IMR-90 (cell line): Measurements from ENCODE around the gene ATG10. TPM values are rescaled to one million over a fixed set of nuclear protein-coding genes. Genes with fewer than 3 reads are reported as not detected.
"Not testable (repeated sequence)": the region's sequence is repeated elsewhere in the genome, so short reads cannot be mapped to it uniquely, and the experiment has no call there.

ENCODE experiments used
- ATAC-seq: fragments of 200-7000 bp; cut with Tn5 transposase; 2 replicates; pipeline ENCODE4 v1.9.1; 2020; ENCODE audit warnings: low read depth, mild to moderate bottlenecking, moderate library complexity
- BruUV-seq: library from RNA; stranded (reverse); fragments of 400-500 nt; replicated peaks from 2 replicates; lab custom pipeline; 2021; lab: Mats Ljungman, UMichigan
- CTCF ChIA-PET: fragments of 300-600 bp; formaldehyde crosslinking; extraction: SDS; loops from one replicate; lab custom pipeline; 2021; ENCODE audit warnings: antibody characterized with exemption; lab: Yijun Ruan, JAX
- POLR2A ChIA-PET: fragments of 300-600 bp; sonication (Branson Sonifier 250); formaldehyde crosslinking; loops from one replicate; lab custom pipeline; 2022; ENCODE audit warnings: antibody characterized with exemption; ENCODE audit not compliant: unreplicated experiment; lab: Charles Lee
- DNase-seq: peaks from one replicate; pipeline ENCODE4 v3.0.0; 2013
- H2AFZ ChIP-seq: replicated peaks from 2 replicates; pipeline ENCODE3; 2013; ENCODE audit warnings: low read length, mild to moderate bottlenecking; ENCODE audit not compliant: poor library complexity
- H2AK5ac ChIP-seq: 2 replicates; pipeline ENCODE4 v1.6.1; 2013; ENCODE audit warnings: low read depth, low read length, inconsistent platforms
- H2AK9ac ChIP-seq: replicated peaks from 2 replicates; pipeline ENCODE3; 2013; ENCODE audit warnings: mild to moderate bottlenecking, low read depth, low read length, moderate library complexity; ENCODE audit not compliant: poor library complexity
- H2BK120ac ChIP-seq: 2 replicates; pipeline ENCODE4 v1.6.1; 2013; ENCODE audit warnings: low read depth, low read length, inconsistent platforms
- H2BK15ac ChIP-seq: 3 replicates; pipeline ENCODE4 v1.6.1; 2013; ENCODE audit warnings: low read depth, low read length, inconsistent platforms
- H2BK20ac ChIP-seq: 2 replicates; pipeline ENCODE4 v1.6.1; 2013; ENCODE audit warnings: low read depth, mild to moderate bottlenecking, inconsistent platforms, low read length, moderate library complexity
- H2BK5ac ChIP-seq: 2 replicates; pipeline ENCODE4 v1.6.1; 2013; ENCODE audit warnings: mild to moderate bottlenecking, low read depth, low read length, inconsistent platforms; ENCODE audit not compliant: poor library complexity, severe bottlenecking
- H3K14ac ChIP-seq: replicated peaks from 2 replicates; pipeline ENCODE4 v1.6.1; 2013; ENCODE audit warnings: low read depth, low read length, inconsistent platforms
- H3K18ac ChIP-seq: 2 replicates; pipeline ENCODE4 v1.6.1; 2013; ENCODE audit warnings: low read depth, low read length, control low read depth
- H3K23ac ChIP-seq: 2 replicates; pipeline ENCODE4 v1.6.1; 2013; ENCODE audit warnings: low read depth, low read length, inconsistent platforms
- H3K27ac ChIP-seq: 2 replicates; pipeline ENCODE4 v1.5.1; 2013; ENCODE audit warnings: mild to moderate bottlenecking, control low read depth, low read length; ENCODE audit not compliant: insufficient read depth
- H3K27me3 ChIP-seq: 2 replicates; pipeline ENCODE4 v1.6.1; 2013; ENCODE audit warnings: low read length; ENCODE audit not compliant: control insufficient read depth, insufficient read depth
- H3K36me3 ChIP-seq: 2 replicates; pipeline ENCODE4 v1.6.1; 2013; ENCODE audit warnings: low read length, mixed read lengths; ENCODE audit not compliant: control insufficient read depth, insufficient read depth
- H3K4ac ChIP-seq: 2 replicates; pipeline ENCODE4 v1.6.1; 2013; ENCODE audit warnings: low read depth, low read length, inconsistent platforms
- H3K4me1 ChIP-seq: 2 replicates; pipeline ENCODE4 v1.6.1; 2013; ENCODE audit warnings: low read length, mixed read lengths; ENCODE audit not compliant: control insufficient read depth, insufficient read depth
- H3K4me2 ChIP-seq: 2 replicates; pipeline ENCODE4 v1.6.1; 2013; ENCODE audit warnings: low read depth, mild to moderate bottlenecking, control low read depth, low read length, moderate library complexity
- H3K4me3 ChIP-seq: 2 replicates; pipeline ENCODE4 v1.5.1; 2013; ENCODE audit warnings: low read depth, mild to moderate bottlenecking, control low read depth, low read length, moderate library complexity; ENCODE audit not compliant: insufficient read depth
- H3K56ac ChIP-seq: 2 replicates; pipeline ENCODE4 v1.6.1; 2013; ENCODE audit warnings: low read length, inconsistent platforms; ENCODE audit not compliant: insufficient read depth; ENCODE audit errors: extremely low read depth
- H3K79me1 ChIP-seq, 2 experiments: 2 replicates each; pipeline ENCODE4 v1.6.1; 2013; ENCODE audit warnings: low read length in 2 of 2, inconsistent platforms in 1 of 2, low read depth in 1 of 2
- H3K9ac ChIP-seq: 2 replicates; pipeline ENCODE4 v1.6.1; 2013; ENCODE audit warnings: low read depth, low read length, control low read depth
- H3K9me1 ChIP-seq: 2 replicates; pipeline ENCODE4 v1.6.1; 2013; ENCODE audit warnings: low read length, inconsistent platforms; ENCODE audit not compliant: insufficient read depth
- H3K9me3 ChIP-seq: 2 replicates; pipeline ENCODE4 v1.6.1; 2013; ENCODE audit warnings: low read length; ENCODE audit not compliant: control insufficient read depth, insufficient read depth
- H4K20me1 ChIP-seq: 2 replicates; pipeline ENCODE4 v1.6.1; 2013; ENCODE audit warnings: low read length, inconsistent platforms; ENCODE audit not compliant: insufficient read depth
- H4K5ac ChIP-seq: 2 replicates; pipeline ENCODE4 v1.6.1; 2013; ENCODE audit warnings: mild to moderate bottlenecking, low read depth, low read length, control low read depth
- H4K8ac ChIP-seq, 2 experiments: 2 replicates each; pipeline ENCODE4 v1.6.1; 2013; ENCODE audit warnings: low read depth in 2 of 2, low read length in 2 of 2, control low read depth in 1 of 2, inconsistent platforms in 1 of 2
- H4K91ac ChIP-seq: 2 replicates; pipeline ENCODE4 v1.6.1; 2013; ENCODE audit warnings: low read depth, low read length, inconsistent platforms; ENCODE audit not compliant: insufficient read depth
- WGBS, 2 experiments: methylation state at CpG; one replicate each; pipeline versions ENCODE4 v1.1.5 to v1.1.7; 2013; ENCODE audit warnings: missing lambda C conversion rate in 2 of 2; ENCODE audit not compliant: insufficient read length in 1 of 2; ENCODE audit errors: extremely low coverage in 2 of 2; 5-methylcytosine and 5-hydroxymethylcytosine counted together
- dilution Hi-C: fragments of 300-500 bp; cut with HindIII; formaldehyde crosslinking; loops from one replicate; pipeline ENCODE4 v1.14.3; 2018; ENCODE audit warnings: low sequenced_read_pairs; ENCODE audit not compliant: unreplicated experiment
- in situ Hi-C: fragments of 300-500 bp; cut with MboI; formaldehyde crosslinking; loops from 3 replicates; pipeline ENCODE4 v1.14.3; 2019; ENCODE audit warnings: low sequenced_read_pairs, inconsistent platforms, mixed read lengths
- intact Hi-C: fragments of 100-400 bp; cut with micrococcal nuclease; formaldehyde crosslinking; loops from 2 replicates; pipeline ENCODE4 v1.10.0; 2022
- polyA plus RNA-seq, 3 experiments: library from polyadenylated mRNA; depleted of rRNA; stranded (reverse); fragments of >200 nt; gene quantifications; 2 replicates each; pipeline ENCODE4 v1.2.3, GENCODE V29; 2012; ENCODE audit warnings: low replicate concordance in 1 of 3
- total RNA-seq: library from RNA; depleted of rRNA; stranded (reverse); fragments of >200 nt; gene quantifications from 2 replicates; pipeline ENCODE4 v1.2.3, GENCODE V29; 2012

The ATG10 gene
- total and polyA plus RNA-seq, 2 of the 4 experiments (the other 2 are of a cell fraction) = 3.4 to 8.1 TPM

GRCh38 chr5:81954796-81955195 is 17.0 kb upstream of the ATG10 start:
- H3K9me3 ChIP-seq, H3K9ac ChIP-seq, POLR2A ChIA-PET, H2BK5ac ChIP-seq, intact Hi-C loops, ATAC-seq, H3K56ac ChIP-seq, H3K36me3 ChIP-seq, H3K27me3 ChIP-seq, H2BK15ac ChIP-seq, H4K20me1 ChIP-seq, dilution Hi-C loops, H4K8ac ChIP-seq, DNase-seq, H3K4me3 ChIP-seq, H2BK120ac ChIP-seq, H3K14ac ChIP-seq, H4K5ac ChIP-seq, H3K4me2 ChIP-seq, H3K79me1 ChIP-seq, H3K18ac ChIP-seq, BruUV-seq, H2AFZ ChIP-seq, H4K91ac ChIP-seq, CTCF ChIA-PET, H2BK20ac ChIP-seq, H3K9me1 ChIP-seq, H2AK5ac ChIP-seq, H3K23ac ChIP-seq, H3K27ac ChIP-seq, H2AK9ac ChIP-seq, in situ Hi-C loops, H3K4me1 ChIP-seq, H3K4ac ChIP-seq: not testable (repeated sequence)
- no CpG with 5 or more reads among the region's 8 CpGs for WGBS, 2 experiments

GRCh38 chr5:81958129-81958528 is 13.7 kb upstream of the ATG10 start:
- H3K23ac ChIP-seq, H3K36me3 ChIP-seq, H3K4ac ChIP-seq, H3K79me1 ChIP-seq, H2AFZ ChIP-seq, H3K4me2 ChIP-seq, H2BK120ac ChIP-seq, intact Hi-C loops, H4K20me1 ChIP-seq, dilution Hi-C loops, H3K9ac ChIP-seq, POLR2A ChIA-PET, H3K14ac ChIP-seq, H2BK15ac ChIP-seq, H2AK5ac ChIP-seq, H2BK5ac ChIP-seq, H3K27me3 ChIP-seq, in situ Hi-C loops, H3K9me1 ChIP-seq, H3K18ac ChIP-seq, H2BK20ac ChIP-seq, H4K8ac ChIP-seq, H3K4me1 ChIP-seq, H4K5ac ChIP-seq, ATAC-seq, DNase-seq, H2AK9ac ChIP-seq, H3K9me3 ChIP-seq, CTCF ChIA-PET, H3K4me3 ChIP-seq, H3K27ac ChIP-seq, H3K56ac ChIP-seq, BruUV-seq, H4K91ac ChIP-seq: not testable (repeated sequence)
- no CpG with 5 or more reads among the region's 2 CpGs for WGBS, 2 experiments
